ENCODE data around the gene PRM2. TPM values are rescaled to one million over a fixed set of nuclear protein-coding genes. Genes with fewer than 3 reads are reported as not detected.

Gene PRM2
- total RNA-seq, 1 experiment from 2014 or later, result not detected

GRCh38 chr16:11273721-11274324 lies 2.5 kb downstream of the PRM2 start:
- no peaks in the 10 kb centered on the region for H3K9me3 Mint-ChIP-seq (ENCODE audit: unreplicated experiment)
- DNase-seq, result no peak
- H3K4me1 Mint-ChIP-seq (ENCODE audit: low read depth, unreplicated experiment), result no peaks in the 10 kb centered on the region
- no peaks in the 10 kb centered on the region for H3K9me3 ChIP-seq
- no peak overlapping the region for H3K4me3 Mint-ChIP-seq (ENCODE audit: unreplicated experiment)
- no peaks in the 10 kb centered on the region for H3K27me3 ChIP-seq (replicated peaks; ENCODE audit: control insufficient read depth, insufficient read depth, low read length)
- H3K27ac Mint-ChIP-seq (ENCODE audit: unreplicated experiment), result no peak overlapping the region
- no peaks in the 10 kb centered on the region for H3K36me3 ChIP-seq (ENCODE audit: control insufficient read depth, insufficient read depth, low read length)
- no peaks in the 10 kb centered on the region for H3K36me3 Mint-ChIP-seq (ENCODE audit: insufficient read depth, unreplicated experiment)
- no peak for TF ChIP-seq CTCF (IDR thresholded peaks at IDR 0.05; ENCODE audit: insufficient read depth in 1 of 2, low read depth in 1 of 2, low read length in 1 of 2, severe bottlenecking in 1 of 2, unreplicated experiment in 1 of 2)
- H3K4me1 ChIP-seq, result peaks cover 2% of the 10 kb centered on the region; the same call in 1 of the 2 replicates
- ChIA-PET POLR2A (interaction anchor here (0.6 to 1.6 kb wide), 2 partner anchors 18 to 135 kb away, joined by 3 to 6 read pairs; partner anchors contain the start of gene SOCS1), CTCF (interaction anchor here (1.1 kb wide), 1 partner anchor 17 kb away, joined by 3 read pairs; no protein-coding TSS in a partner anchor)
- BruUV-seq (replicated peaks), result no TSS peak
- H3K27me3 Mint-ChIP-seq (ENCODE audit: insufficient read depth, unreplicated experiment), result no peaks in the 10 kb centered on the region
- H3K4me3 ChIP-seq (ENCODE audit: low read depth, low read length), result no peak overlapping the region
- intact Hi-C loops (cut with micrococcal nuclease; ENCODE audit: unreplicated experiment), result no loop called here

- ChIA-PET POLR2A (interaction anchor here (1.6 kb wide), 1 partner anchor 17 kb away, joined by 6 read pairs; the partner anchor contains the start of gene SOCS1), CTCF (no interaction called here)
- no peaks in the 10 kb centered on the region for H3K27me3 Mint-ChIP-seq (ENCODE audit: insufficient read depth, unreplicated experiment)
- no peaks in the 10 kb centered on the region for H3K27me3 ChIP-seq (replicated peaks; ENCODE audit: control insufficient read depth, insufficient read depth, low read length)
- no peak within 1 kb of the TSS for H3K4me3 Mint-ChIP-seq (ENCODE audit: unreplicated experiment)
- H3K4me1 ChIP-seq, result no peaks in the 10 kb centered on the region
- no peak for TF ChIP-seq CTCF (IDR thresholded peaks at IDR 0.05; ENCODE audit: insufficient read depth in 1 of 2, low read depth in 1 of 2, low read length in 1 of 2, severe bottlenecking in 1 of 2, unreplicated experiment in 1 of 2)
- no peaks in the 10 kb centered on the region for H3K36me3 ChIP-seq (ENCODE audit: control insufficient read depth, insufficient read depth, low read length)
- no peaks in the 10 kb centered on the region for H3K4me1 Mint-ChIP-seq (ENCODE audit: low read depth, unreplicated experiment)
- BruUV-seq (replicated peaks), result no TSS peak
- no peak within 1 kb of the TSS for H3K27ac Mint-ChIP-seq (ENCODE audit: unreplicated experiment)
- DNase-seq, result no peak
- no peaks in the 10 kb centered on the region for H3K36me3 Mint-ChIP-seq (ENCODE audit: insufficient read depth, unreplicated experiment)
- no peaks in the 10 kb centered on the region for H3K9me3 ChIP-seq
- intact Hi-C loops (cut with micrococcal nuclease; ENCODE audit: unreplicated experiment), result no loop called here
- no peak within 1 kb of the TSS for H3K4me3 ChIP-seq (ENCODE audit: low read depth, low read length)
- H3K9me3 Mint-ChIP-seq (ENCODE audit: unreplicated experiment), result no peaks in the 10 kb centered on the region
These were observed 3.2 kb downstream of the PRM2 start, which contains the start of gene PRM3 for GRCh38 chr16:11272921-11273720. Gene PRM3 (minus strand): TSS chr16:11273629. CDS start chr16:11273595, 34 bp downstream.

- Histone ChIP-seq H3K4me3 (ENCODE audit: low read depth, low read length) (no peak overlapping the region), H3K27me3 (replicated peaks; ENCODE audit: control insufficient read depth, insufficient read depth, low read length) (no peaks in the 10 kb centered on the region), H3K9me3 (no peaks in the 10 kb centered on the region), H3K36me3 (ENCODE audit: control insufficient read depth, insufficient read depth, low read length) (no peaks in the 10 kb centered on the region), H3K4me1 (no peaks in the 10 kb centered on the region)
- no peaks in the 10 kb centered on the region for H3K36me3 Mint-ChIP-seq (ENCODE audit: insufficient read depth, unreplicated experiment)
- no peaks in the 10 kb centered on the region for H3K4me1 Mint-ChIP-seq (ENCODE audit: low read depth, unreplicated experiment)
- CTCF ChIA-PET, result no interaction called here
- no peaks in the 10 kb centered on the region for H3K9me3 Mint-ChIP-seq (ENCODE audit: unreplicated experiment)
- H3K27ac Mint-ChIP-seq (ENCODE audit: unreplicated experiment), result no peak overlapping the region
- no peak for DNase-seq
- no peak for TF ChIP-seq CTCF (IDR thresholded peaks at IDR 0.05; ENCODE audit: insufficient read depth in 1 of 2, low read depth in 1 of 2, low read length in 1 of 2, severe bottlenecking in 1 of 2, unreplicated experiment in 1 of 2)
- no peak overlapping the region for H3K4me3 Mint-ChIP-seq (ENCODE audit: unreplicated experiment)
- intact Hi-C loops (cut with micrococcal nuclease; ENCODE audit: unreplicated experiment), result no loop called here
- BruUV-seq (replicated peaks), result no TSS peak
- POLR2A ChIA-PET, result interaction anchor here (0.7 kb wide), 1 partner anchor 16 kb away, joined by 3 read pairs; the partner anchor contains the start of gene SOCS1
- no peaks in the 10 kb centered on the region for H3K27me3 Mint-ChIP-seq (ENCODE audit: insufficient read depth, unreplicated experiment)
These were observed 3.8 kb downstream of the PRM2 start for GRCh38 chr16:11272484-11272883.
